DMS53 treated with DMSO at 0.1 percent for 48 hours (cell line): ENCODE measurements around the gene GALNS.

Experiments
- DNase-seq: peaks from one replicate; lab custom pipeline; 2025; ENCODE audit not compliant: unreplicated experiment; lab: John Stamatoyannopoulos, UW

The GALNS gene

DNA sequence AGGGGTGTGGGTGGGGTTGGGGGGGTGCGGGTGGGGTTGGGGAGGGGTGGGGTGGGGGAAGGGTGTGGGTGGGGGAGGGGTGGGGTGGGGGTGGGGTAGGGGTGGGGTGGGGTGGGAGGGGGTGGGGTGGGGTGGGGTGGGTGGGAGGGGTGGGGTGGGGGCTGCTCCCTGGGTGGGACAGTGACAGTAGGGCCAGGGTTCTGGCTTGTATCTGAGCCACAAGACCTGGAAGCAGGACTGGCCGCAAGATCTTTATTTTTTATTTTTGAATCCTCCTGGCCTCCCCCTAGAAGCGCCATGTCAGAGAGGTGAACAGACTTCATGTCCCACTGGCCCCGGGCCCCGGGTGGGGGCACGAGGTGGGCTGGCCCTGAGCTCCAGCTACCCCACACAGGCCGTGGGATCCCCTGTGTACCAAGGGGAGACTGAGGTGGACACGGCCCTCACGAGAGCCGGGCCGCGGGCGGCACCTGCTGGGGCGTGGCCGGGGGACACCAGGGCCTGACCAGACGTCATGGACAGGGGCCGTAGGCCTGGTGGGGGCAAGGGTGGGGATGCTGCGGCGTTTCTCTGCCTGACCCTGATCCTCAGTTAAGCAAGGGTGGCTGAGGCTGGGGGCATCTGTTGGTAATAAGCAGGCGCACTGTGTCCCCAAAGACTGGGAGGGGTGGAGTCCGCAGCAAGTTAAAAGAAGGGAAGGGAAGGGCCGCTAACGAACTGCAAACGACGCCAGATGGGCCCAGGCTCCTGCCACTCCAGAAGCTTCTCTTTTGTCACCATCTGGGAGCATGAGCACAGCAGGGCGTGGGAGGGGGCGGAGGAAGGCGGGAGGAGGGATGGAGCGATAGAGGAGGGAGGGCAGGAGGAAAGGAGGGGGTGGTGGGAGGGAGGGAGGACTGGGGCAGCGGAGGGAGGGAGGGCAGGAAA is 32.0 kb upstream of the GALNS start:
- DNase-seq = no peak

GRCh38 chr16:88888057-88888456 is 31.3 kb upstream of the GALNS start:
- DNase-seq = no peak

DNA sequence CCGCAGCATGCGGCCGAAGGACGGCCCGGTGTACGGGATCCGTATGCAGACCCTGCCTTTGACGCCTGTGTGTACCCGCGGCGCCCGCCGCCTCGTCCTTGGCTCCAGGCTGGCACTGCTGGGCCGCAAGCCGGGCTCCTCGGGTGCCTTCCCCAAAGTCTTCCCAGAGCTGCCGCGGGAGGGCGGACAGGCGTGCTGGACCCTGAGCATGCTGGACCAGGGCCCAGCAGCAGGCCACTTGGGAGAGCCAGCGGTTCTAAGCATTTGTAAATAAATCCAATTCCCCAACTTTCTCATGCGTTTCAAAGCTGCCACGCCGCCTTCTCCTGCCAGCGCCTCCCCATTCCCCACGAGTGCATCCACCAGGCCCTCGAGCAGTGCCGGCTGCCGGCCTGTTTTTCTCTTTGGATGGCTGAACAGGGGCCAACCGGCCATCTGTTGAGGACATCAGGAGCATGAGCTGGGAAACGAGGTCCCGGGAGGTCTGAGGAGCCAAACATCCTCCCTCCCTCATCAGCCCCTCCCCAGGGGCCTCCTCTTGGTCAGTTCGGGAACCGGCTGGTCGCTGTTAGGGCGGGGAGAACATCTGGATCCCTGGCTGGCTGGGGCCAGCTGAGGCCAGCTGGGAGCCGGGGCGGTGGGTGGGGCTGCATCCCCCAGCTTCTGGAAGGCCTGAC is 30.2 kb upstream of the GALNS start:
- no peak for DNase-seq

- DNase-seq = no peak
Observed at GRCh38 chr16:88886420-88886844, 29.7 kb upstream of the GALNS start.

- DNase-seq = no peak
Observed at GRCh38 chr16:88885693-88886280, 29.0 kb upstream of the GALNS start.

GRCh38 chr16:88884569-88885271 is 28.0 kb upstream of the GALNS start:
- DNase-seq = no peak

- DNase-seq = no peak
Observed at GRCh38 chr16:88883946-88884345, 27.2 kb upstream of the GALNS start.

- DNase-seq = no peak
Observed at GRCh38 chr16:88883117-88883895, 26.6 kb upstream of the GALNS start.

DNA sequence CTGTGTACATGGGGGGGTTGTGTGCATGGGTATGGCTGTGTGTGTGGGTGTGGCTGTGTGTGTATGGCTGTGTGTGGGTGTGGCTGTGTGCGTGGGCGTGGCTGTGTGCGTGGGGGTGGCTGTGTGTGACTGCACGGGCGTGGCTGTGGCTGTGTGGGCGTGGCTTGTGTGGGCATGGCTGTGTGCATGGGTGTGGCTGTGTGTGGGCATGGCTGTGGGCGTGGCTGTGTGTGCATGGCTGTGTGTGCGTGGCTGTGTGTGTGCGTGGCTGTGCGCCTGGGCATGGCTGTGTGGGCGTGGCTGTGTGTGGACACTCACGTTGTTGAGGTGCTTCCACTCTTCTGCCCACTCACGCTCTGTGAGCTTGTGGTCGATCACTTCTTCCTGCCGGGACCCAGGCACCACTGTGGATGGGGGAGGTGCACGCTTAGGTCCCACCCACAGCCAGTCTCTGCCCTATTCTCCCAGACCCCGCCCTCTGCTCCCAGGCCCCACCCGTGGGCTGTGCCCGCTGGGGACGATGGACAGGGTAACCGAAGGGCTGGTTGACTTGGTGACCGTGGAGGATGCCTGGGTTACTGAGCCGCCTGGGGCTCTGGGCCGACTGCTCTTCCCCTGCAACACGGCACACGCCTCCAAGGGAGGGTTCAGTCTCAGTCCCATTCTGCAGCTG is 25.7 kb upstream of the GALNS start:
- no peak for DNase-seq

- DNase-seq = no peak
Observed at GRCh38 chr16:88881675-88882357, 25.1 kb upstream of the GALNS start.

GRCh38 chr16:88881007-88881615 is 24.4 kb upstream of the GALNS start:
- DNase-seq = no peak

GRCh38 chr16:88880226-88881006 is 23.7 kb upstream of the GALNS start:
- no peak for DNase-seq

DNA sequence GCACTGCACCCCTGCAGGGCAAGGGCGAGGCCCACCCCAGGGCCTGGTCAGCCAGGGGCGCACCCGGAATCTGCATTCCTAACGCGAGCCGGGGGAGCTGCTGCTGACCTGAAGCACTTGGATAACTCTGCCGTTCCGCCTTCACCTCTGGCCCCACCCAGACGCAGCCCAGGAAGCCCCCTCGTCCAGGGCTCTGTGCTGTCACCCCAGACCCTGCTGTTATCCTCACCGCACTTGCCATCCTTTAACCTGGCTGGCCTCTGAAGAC is 23.0 kb upstream of the GALNS start:
- no peak for DNase-seq

GRCh38 chr16:88878967-88879787 is 22.4 kb upstream of the GALNS start:
- no peak for DNase-seq

DNA sequence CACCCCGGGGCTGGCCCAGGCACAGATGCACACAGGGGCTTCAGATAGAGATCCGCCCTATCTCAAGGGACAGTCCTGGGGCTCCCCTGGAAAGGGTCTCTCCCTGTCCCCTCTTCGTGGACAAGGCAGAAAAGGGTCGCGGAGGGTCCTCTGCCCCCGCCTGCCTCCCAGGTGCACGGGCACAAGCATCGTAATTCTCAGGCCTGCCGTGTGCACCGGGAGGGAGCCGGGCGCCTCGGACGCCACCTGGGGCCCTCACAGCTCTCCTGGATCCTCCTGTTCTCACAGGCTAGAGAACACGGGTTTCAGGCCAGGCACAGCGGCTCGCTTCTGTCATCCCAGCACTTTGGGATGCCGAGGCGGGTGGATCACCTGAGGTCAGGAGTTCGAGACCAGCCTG is 21.6 kb upstream of the GALNS start:
- DNase-seq = no peak

- no peak for DNase-seq
Observed at GRCh38 chr16:88877564-88878289, 21.0 kb upstream of the GALNS start.

DNA sequence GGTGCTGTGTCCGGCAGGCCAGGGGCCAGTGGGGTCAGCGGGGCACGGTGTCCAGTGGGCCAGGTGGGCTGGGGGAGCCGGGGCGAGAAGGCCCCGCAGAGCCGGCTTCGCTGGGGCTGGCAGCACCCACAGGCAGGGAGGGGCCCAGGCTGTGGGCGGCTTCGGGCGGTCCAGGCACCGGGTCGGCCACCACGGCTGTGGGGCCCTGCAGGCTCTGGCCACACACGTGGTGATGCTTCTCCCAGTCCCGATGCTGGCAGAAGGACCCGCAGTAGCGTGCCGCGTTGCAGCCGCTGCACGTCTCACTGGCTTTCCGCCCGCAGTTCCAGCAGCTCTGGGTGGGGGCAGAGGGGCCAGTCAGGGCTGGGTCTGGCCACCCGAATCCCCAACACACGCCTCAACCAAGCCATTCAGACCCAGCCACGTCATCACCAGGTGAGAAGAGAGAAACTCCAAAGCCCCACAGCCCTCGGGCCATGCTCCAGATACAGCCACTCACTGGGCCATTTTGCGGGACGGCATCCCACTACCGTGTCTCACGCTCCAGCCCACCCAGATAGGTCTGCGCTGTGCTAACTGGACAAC is 20.3 kb upstream of the GALNS start:
- no peak for DNase-seq
